Skeletal muscle tissue (tissue), 4 donors: ENCODE measurements around the gene FOCAD. TPM values are rescaled to one million over a fixed set of nuclear protein-coding genes. Genes with fewer than 3 reads are reported as not detected.

Source experiments
- H3K27ac ChIP-seq: one replicate; pipeline ENCODE4 v1.7.0; 2013; ENCODE audit warnings: mild to moderate bottlenecking, low read depth, low read length, inconsistent platforms
- H3K27me3 ChIP-seq, 3 donors: one replicate each; pipeline ENCODE4 v1.7.0; 2013; ENCODE audit warnings: low read length in 3 of 3; ENCODE audit not compliant: control insufficient read depth in 3 of 3, insufficient read depth in 3 of 3
- H3K36me3 ChIP-seq, 3 donors: one replicate each; pipeline ENCODE4 v1.7.0; 2013; ENCODE audit warnings: low read length in 3 of 3; ENCODE audit not compliant: control insufficient read depth in 3 of 3, insufficient read depth in 3 of 3
- H3K4me1 ChIP-seq, 3 donors: one replicate each; pipeline ENCODE4 v1.7.0; 2013; ENCODE audit warnings: low read length in 3 of 3, mild to moderate bottlenecking in 3 of 3; ENCODE audit not compliant: control insufficient read depth in 3 of 3, insufficient read depth in 3 of 3
- H3K4me3 ChIP-seq, 3 donors: one replicate each; pipeline ENCODE4 v1.7.0; 2013; ENCODE audit warnings: low read length in 3 of 3
- H3K9ac ChIP-seq, 3 donors: one replicate each; pipeline ENCODE4 v1.7.0; 2013; ENCODE audit warnings: low read length in 3 of 3, mild to moderate bottlenecking in 3 of 3, moderate library complexity in 2 of 3, low read depth in 1 of 3
- H3K9me3 ChIP-seq, 3 donors: one replicate each; pipeline ENCODE4 v1.7.0; 2013; ENCODE audit warnings: low read length in 3 of 3; ENCODE audit not compliant: control insufficient read depth in 3 of 3
- total RNA-seq: library from RNA; depleted of rRNA; stranded (reverse); fragments of >200 nt; gene quantifications from one replicate; pipeline ENCODE4 v1.2.3, GENCODE V29; 2014
- donor health status: Osteomylitis.

Gene FOCAD
- total RNA-seq, 1 donor from 2014 or later, result 108 TPM

DNA sequence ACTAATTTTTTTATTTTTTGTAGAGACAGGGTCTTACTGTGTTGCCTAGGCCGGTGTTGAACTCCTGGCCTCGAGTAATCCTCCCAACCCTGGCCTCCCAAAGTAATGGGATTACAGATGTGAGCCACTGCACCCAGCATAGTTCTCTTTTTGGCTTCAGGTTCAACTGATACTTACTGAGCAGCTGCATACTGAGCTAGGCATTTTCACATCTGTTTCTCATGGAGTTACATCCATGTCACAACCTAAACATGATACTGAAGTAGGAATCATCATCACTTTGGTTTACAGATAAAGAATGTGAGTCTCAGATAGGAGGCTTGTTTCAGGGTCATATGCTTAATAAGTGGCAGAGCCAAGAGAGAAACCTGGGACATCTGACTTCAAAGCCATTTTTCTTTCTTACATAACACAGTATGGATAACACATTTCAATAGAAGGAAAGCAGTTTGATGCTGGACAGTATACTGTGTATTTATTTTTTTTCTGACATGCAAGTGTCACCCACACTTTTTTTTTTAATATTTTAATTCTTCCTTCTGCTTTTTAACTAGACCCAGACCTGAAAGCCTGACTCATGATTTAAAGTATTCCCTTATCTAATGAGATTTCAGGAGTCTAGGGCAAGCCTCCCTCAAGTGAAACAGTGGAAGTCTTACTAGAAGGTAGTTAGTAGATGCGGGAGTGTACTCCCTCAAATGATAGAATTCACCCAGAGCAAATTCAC, 256.6 kb downstream of the FOCAD start:
- Histone ChIP-seq H3K36me3 (peaks cover 0 to 5% (median under 1%) of the 10 kb centered on the region in 3 donors), H3K27me3 (no peaks in the 10 kb centered on the region), H3K4me1 (peaks cover 0 to 3% (median 0%) of the 10 kb centered on the region in 3 donors), H3K27ac (no peak overlapping the region), H3K9ac (no peak overlapping the region), H3K9me3 (no peaks in the 10 kb centered on the region), H3K4me3 (no peak overlapping the region)

DNA sequence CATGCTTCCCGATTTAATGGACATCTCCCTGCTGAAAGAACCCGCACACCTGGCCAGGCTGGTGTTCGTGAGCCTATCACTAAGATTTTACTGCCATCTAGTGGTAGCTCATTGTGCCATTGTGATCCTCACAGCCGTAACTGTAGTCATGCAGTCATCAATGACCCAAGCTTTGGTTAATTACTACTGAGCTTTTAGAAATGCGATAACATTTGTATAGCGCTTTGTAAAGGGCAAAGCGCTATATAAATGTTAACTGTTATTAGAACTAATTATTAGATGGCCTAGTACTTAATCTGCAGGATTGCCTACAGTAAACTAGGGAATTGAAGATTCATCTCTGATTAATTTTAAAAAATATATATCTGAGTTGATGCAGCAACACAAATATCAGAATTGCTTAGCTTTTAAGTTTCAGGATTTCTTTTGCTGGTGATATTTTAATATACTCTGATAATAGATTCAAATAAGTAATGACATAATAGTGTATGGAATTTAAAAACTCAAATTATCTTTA, 257.2 kb downstream of the FOCAD start:
- Histone ChIP-seq H3K36me3 (peaks cover 0 to 5% (median 0%) of the 10 kb centered on the region in 3 donors), H3K9me3 (no peaks in the 10 kb centered on the region), H3K27ac (no peak overlapping the region), H3K9ac (no peak overlapping the region), H3K27me3 (no peaks in the 10 kb centered on the region), H3K4me3 (no peak overlapping the region), H3K4me1 (peaks cover 0 to 3% (median 0%) of the 10 kb centered on the region in 3 donors)

DNA sequence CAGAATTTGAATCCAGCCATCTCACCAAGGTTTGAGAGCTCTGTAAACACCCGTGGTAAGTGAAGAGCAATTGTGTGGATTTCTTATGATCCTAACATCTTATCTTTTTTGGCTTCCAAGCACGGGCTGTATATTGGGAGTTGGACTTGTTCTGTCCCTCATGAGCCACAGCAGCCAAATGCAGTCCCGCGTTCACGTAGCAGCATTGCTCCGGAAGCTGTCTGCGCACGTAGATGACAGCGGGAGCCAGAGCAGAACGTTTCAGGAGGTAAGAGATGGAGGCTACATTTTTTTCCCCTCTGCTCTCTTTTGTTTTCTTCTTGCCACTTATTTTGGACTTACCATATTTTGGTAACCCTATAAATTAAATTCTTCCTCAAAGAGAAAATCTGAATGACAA, 260.4 kb downstream of the FOCAD start:
- Histone ChIP-seq H3K27me3 (no peaks in the 10 kb centered on the region), H3K36me3 (peaks cover 0 to 5% (median 0%) of the 10 kb centered on the region in 3 donors), H3K27ac (no peak overlapping the region), H3K4me3 (no peak overlapping the region), H3K9me3 (no peaks in the 10 kb centered on the region), H3K4me1 (peaks cover 0 to 3% (median 0%) of the 10 kb centered on the region in 3 donors), H3K9ac (no peak overlapping the region)

DNA sequence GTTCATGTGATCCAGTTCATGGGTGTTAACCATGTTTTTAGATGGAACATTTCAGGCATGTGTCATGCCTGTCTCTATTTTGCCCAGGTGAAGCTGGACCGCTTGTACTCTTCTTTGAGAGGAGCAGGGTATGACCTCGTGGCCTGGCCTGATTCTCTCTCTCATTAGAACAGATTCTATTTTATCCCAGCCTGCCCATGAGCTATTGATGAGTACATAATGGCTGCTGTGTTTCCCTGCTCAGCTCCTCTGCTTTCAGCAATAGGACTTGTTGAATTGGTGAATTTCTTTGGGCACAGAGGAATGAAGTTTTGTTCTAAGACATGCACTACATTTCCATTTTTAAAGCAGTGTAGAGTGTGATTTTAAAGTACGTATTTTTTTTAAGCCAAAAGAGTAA, 261.2 kb downstream of the FOCAD start:
- peaks cover 0 to 5% (median 0%) of the 10 kb centered on the region in 3 donors for H3K36me3 ChIP-seq
- peaks cover 0 to 3% (median 0%) of the 10 kb centered on the region in 3 donors for H3K4me1 ChIP-seq
- no peak overlapping the region for H3K4me3 ChIP-seq
- no peaks in the 10 kb centered on the region for H3K9me3 ChIP-seq
- H3K9ac ChIP-seq, result no peak overlapping the region
- no peaks in the 10 kb centered on the region for H3K27me3 ChIP-seq
- H3K27ac ChIP-seq, result no peak overlapping the region

DNA sequence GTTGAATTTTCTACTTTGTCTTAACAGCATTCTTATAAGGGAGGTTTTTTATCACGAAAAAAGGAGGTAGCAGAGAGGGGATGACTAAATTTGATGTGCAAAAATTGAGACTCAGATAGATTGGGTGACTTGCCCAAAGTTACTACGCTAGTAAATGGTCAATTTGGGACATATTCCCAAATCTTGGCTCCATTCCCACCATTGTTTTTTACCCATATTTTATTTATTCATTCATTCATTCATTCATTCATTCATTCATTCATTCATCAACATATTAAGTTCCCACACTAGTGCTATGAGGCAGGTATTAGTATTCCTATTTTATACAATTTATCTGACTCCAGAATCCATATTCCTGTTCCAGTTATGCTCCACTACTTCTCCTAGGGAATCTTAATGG, 261.8 kb downstream of the FOCAD start:
- no peaks in the 10 kb centered on the region for H3K9me3 ChIP-seq
- peaks cover 0 to 3% (median 0%) of the 10 kb centered on the region in 3 donors for H3K4me1 ChIP-seq
- H3K27me3 ChIP-seq, result no peaks in the 10 kb centered on the region
- no peak overlapping the region for H3K27ac ChIP-seq
- no peak overlapping the region for H3K4me3 ChIP-seq
- no peak overlapping the region for H3K9ac ChIP-seq
- peaks cover 0 to 8% (median 3%) of the 10 kb centered on the region in 3 donors for H3K36me3 ChIP-seq

DNA sequence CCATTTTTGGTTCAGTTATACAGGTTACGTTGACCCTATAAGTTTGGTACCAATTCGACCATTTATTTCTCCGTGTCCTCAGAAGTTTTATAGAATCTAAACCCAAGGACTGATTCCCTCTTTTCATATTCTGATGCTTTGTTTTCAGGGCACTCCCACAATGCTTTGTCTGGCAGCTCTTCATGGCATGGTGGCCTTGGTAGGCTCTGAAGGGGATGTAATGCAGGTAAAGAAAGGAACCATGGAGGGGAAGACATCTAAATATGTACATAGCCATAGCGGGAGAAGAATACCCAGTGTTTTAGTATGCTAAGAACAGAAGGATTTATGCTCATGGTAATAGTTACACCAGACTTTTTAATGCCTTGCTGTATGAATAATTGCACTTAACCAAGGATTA, 264.6 kb downstream of the FOCAD start:
- peaks cover 6 to 33% (median 25%) of the 10 kb centered on the region in 3 donors for H3K36me3 ChIP-seq
- no peak overlapping the region for H3K9ac ChIP-seq
- no peaks in the 10 kb centered on the region for H3K27me3 ChIP-seq
- no peak overlapping the region for H3K27ac ChIP-seq
- H3K9me3 ChIP-seq, result no peaks in the 10 kb centered on the region
- no peak overlapping the region for H3K4me3 ChIP-seq
- no peaks in the 10 kb centered on the region for H3K4me1 ChIP-seq

DNA sequence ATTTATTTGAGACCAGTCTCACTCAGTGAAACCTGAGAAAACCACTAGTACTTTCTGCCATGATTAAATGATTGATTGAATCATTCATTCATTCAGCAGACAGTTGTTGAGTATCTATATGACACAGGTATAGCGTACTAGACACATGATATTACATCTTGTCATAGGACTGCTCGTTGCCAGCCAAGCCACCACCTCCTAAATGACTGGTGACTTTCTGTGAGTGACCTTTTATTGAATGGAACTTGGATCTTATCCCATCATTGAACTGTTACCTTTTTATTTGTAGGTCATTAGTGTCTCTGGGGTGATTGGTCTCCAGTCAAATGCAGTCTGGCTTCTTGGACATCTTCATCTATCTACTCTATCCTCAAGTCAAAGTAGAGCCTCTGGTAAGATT, 266.6 kb downstream of the FOCAD start:
- H3K27ac ChIP-seq, result no peak overlapping the region
- no peak overlapping the region for H3K9ac ChIP-seq
- H3K4me3 ChIP-seq, result no peak overlapping the region
- H3K9me3 ChIP-seq, result no peaks in the 10 kb centered on the region
- no peaks in the 10 kb centered on the region for H3K4me1 ChIP-seq
- H3K27me3 ChIP-seq, result no peaks in the 10 kb centered on the region
- peaks cover 6 to 27% (median 25%) of the 10 kb centered on the region in 3 donors for H3K36me3 ChIP-seq

DNA sequence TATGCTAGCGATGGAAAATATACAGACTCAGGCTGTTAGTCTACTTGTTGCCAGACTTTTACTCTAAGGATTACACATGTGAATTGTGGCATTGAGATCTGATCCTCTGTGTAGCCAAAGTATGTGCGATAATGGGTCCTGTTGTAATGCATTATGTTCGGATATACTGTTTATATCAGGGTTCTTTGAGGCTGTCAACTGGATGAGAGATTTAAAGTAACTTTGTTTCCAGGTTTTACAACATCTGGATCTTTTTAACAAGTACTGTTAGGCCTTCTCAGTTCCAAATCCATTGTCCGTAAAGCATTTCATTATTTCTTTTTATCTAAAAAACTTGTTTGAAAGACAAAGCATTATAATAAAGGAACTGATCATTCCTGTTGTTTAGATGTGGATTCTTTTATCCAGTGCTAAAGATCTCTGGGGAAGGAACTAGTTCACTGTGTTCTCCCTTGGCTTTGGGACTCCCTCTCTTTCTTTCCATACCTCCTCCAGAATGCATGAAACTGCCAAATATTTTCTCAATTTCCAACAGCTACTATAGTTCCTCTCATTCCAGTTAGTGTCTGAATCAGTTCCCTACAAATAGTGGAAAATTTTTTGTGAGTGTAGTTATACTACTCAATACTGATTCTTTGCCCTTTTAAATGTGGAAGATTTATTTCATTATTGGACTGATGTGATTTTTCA, 278.6 kb downstream of the FOCAD start:
- no peak overlapping the region for H3K27ac ChIP-seq
- peaks cover 0 to 5% (median 0%) of the 10 kb centered on the region in 3 donors for H3K36me3 ChIP-seq
- H3K4me1 ChIP-seq, result no peaks in the 10 kb centered on the region
- no peaks in the 10 kb centered on the region for H3K9me3 ChIP-seq
- no peak overlapping the region for H3K4me3 ChIP-seq
- no peak overlapping the region for H3K9ac ChIP-seq
- no peaks in the 10 kb centered on the region for H3K27me3 ChIP-seq

DNA sequence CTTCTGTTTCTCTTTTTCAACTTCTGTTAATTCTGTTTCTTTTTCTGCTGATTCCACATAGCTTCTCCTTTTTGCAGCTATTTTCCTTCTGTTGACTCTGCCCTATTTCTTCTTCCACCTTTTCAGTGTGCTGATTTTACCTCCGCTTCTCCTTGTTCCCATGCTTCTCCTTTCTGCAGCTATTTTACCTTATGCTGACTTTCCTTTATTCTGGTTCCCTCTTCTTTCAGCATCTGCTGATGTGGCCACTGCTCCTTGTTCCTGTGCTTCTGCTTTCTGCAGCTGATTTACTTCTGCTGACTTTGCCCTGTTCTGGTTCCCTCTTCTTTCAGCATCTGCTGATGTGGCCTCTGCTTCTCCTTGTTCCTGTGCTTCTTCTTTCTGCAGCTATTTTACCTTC, 288.6 kb downstream of the FOCAD start:
- Histone ChIP-seq H3K27me3 (no peaks in the 10 kb centered on the region), H3K9ac (no peak overlapping the region), H3K4me1 (no peaks in the 10 kb centered on the region), H3K36me3 (peaks cover 0 to 9% (median 7%) of the 10 kb centered on the region in 3 donors), H3K27ac (no peak overlapping the region), H3K4me3 (no peak overlapping the region), H3K9me3 (no peaks in the 10 kb centered on the region)
